ENCODE results near the gene PGRMC2. TPM values are rescaled to one million over a fixed set of nuclear protein-coding genes. Genes with fewer than 3 reads are reported as not detected.

Gene PGRMC2
- total and polyA plus RNA-seq, 4 donors: 28.9 to 44.3 (median 32.1) TPM

DNA sequence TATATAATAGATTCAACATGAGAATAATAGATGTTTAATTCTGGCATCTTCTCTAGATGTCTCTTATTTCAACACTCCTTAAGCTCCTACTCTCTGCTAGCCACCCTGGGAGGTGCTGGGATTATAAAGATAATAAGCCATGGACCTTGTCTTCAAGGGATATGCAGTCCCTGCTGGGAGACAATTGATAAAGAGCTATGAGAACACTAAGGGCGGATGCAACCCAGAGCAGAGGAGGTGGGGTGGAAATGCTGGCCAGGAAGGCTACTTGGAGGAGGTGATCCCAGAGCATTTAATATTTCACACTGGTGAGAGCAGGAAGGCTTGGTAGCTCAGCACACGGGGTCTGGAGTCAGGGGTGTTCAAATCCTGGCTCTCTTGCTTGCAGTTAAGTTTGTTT is 18.3 kb upstream of the PGRMC2 start:
- no peak overlapping the region for H3K4me3 ChIP-seq (ENCODE audit: low read depth in 1 of 3, low read length in 3 of 3)
- TF ChIP-seq SP1 (IDR thresholded peaks at IDR 0.05) (no peak), FOXA2 (IDR thresholded peaks at IDR 0.05) (no peak), HNF4G (IDR thresholded peaks at IDR 0.05) (no peak), REST (IDR thresholded peaks at IDR 0.05) (no peak), HNF4A (conservative IDR thresholded peaks at IDR 0.05) (no peak), FOXA1 (IDR thresholded peaks at IDR 0.05) (no peak), TAF1 (conservative IDR thresholded peaks at IDR 0.05) (no peak), ATF3 (IDR thresholded peaks at IDR 0.05) (no peak), YY1 (IDR thresholded peaks at IDR 0.05) (no peak), JUND (IDR thresholded peaks at IDR 0.05) (no peak), ZBTB33 (IDR thresholded peaks at IDR 0.05) (no peak), RXRA (IDR thresholded peaks at IDR 0.05) (no peak), EGR1 (IDR thresholded peaks at IDR 0.05; ENCODE audit: low read depth in 2 of 2) (no peak), GABPA (IDR thresholded peaks at IDR 0.05 in 1 of 2, conservative IDR thresholded peaks at IDR 0.05 in 1 of 2) (no peak), MAX (IDR thresholded peaks at IDR 0.05) (no peak), RAD21 (IDR thresholded peaks at IDR 0.05) (no peak), NR2F2 (IDR thresholded peaks at IDR 0.05) (no peak)
- TF ChIP-seq, protein P1, sequence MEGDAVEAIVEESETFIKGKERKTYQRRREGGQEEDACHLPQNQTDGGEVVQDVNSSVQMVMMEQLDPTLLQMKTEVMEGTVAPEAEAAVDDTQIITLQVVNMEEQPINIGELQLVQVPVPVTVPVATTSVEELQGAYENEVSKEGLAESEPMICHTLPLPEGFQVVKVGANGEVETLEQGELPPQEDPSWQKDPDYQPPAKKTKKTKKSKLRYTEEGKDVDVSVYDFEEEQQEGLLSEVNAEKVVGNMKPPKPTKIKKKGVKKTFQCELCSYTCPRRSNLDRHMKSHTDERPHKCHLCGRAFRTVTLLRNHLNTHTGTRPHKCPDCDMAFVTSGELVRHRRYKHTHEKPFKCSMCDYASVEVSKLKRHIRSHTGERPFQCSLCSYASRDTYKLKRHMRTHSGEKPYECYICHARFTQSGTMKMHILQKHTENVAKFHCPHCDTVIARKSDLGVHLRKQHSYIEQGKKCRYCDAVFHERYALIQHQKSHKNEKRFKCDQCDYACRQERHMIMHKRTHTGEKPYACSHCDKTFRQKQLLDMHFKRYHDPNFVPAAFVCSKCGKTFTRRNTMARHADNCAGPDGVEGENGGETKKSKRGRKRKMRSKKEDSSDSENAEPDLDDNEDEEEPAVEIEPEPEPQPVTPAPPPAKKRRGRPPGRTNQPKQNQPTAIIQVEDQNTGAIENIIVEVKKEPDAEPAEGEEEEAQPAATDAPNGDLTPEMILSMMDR (IDR thresholded peaks at IDR 0.05; ENCODE audit: low read depth, low read length, missing input control): no peak
- no peak overlapping the region for H3K9ac ChIP-seq (ENCODE audit: low read depth in 1 of 2, low read length in 2 of 2)
- peaks cover 2 to 26% (median 22%) of the 10 kb centered on the region in 4 donors for H3K4me1 ChIP-seq (ENCODE audit: control insufficient read depth in 4 of 4, insufficient read depth in 4 of 4, low read length in 3 of 4)
- peak; percentile 58 for DNase-seq (ENCODE audit: low spot score)
- no peak overlapping the region for H3K27ac ChIP-seq (ENCODE audit: low read depth in 1 of 2, low read length in 2 of 2)
- no peaks in the 10 kb centered on the region for H3K27me3 ChIP-seq (ENCODE audit: control insufficient read depth in 4 of 4, insufficient read depth in 4 of 4, low read length in 3 of 4)
- 94% methylated on average over 2 of the region's 2 CpGs for WGBS
- no peaks in the 10 kb centered on the region for H3K36me3 ChIP-seq (ENCODE audit: control insufficient read depth in 4 of 4, insufficient read depth in 3 of 4, low read depth in 1 of 4, low read length in 3 of 4)
- no peaks in the 10 kb centered on the region for H3K9me3 ChIP-seq (ENCODE audit: control insufficient read depth in 4 of 4, low read length in 3 of 4)
